Measurements from ENCODE around the gene FXYD3.
A peak's percentile ranks its signal among the peaks of the same experiment; 100 is the strongest.

Gene FXYD3

DNA sequence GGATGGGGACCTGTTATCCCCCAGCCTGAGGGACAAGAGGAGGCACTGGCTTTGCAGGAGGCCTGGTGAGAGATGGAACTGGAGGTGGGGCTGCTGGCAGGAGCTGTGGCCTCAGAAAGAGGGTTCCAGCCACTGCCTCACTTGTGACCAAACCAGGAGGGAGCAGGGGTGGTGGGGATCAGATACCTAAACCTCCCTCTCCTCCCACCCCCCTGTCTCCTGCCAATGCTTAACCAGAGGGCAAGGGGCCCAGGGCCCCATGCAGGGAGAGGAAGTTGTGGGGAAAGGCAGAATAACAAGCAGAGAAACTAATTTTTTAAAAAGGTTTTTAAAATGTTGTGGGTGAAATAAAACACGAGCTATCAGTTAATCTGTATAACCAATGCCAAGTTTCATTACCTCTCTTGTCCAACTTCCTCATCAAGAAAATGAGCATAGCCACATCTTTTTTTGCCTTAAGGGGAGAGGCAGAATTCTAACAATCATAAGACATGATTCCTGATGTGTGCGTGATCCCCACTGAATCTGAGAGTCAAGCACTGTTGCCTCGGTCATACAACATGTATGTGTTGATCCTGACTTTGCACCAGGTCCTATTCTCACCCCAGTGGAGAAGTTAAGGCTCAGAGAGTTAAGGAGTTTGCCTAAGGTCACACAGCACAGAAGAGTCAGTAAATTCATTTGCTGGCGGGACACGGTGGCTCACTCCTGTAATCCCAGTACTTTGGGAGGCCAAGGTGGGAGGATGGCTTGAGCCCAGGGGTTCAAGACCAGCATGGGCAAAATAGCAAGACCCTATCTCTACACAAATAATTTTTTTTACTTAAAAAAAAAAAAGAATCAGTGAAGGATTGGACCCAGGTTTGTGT lies 51.9 kb downstream of the FXYD3 start:
- ATAC-seq (ENCODE audit: low read depth) (no peak), DNase-seq (ENCODE audit: low spot score) (peak; percentile 17)
- peaks cover 10% of the 10 kb centered on the region for H3K4me1 ChIP-seq (ENCODE audit: insufficient read depth, poor library complexity, severe bottlenecking)
- no peaks in the 10 kb centered on the region for H3K27me3 ChIP-seq (ENCODE audit: insufficient read depth, poor library complexity, severe bottlenecking)
- TF ChIP-seq, protein P1, sequence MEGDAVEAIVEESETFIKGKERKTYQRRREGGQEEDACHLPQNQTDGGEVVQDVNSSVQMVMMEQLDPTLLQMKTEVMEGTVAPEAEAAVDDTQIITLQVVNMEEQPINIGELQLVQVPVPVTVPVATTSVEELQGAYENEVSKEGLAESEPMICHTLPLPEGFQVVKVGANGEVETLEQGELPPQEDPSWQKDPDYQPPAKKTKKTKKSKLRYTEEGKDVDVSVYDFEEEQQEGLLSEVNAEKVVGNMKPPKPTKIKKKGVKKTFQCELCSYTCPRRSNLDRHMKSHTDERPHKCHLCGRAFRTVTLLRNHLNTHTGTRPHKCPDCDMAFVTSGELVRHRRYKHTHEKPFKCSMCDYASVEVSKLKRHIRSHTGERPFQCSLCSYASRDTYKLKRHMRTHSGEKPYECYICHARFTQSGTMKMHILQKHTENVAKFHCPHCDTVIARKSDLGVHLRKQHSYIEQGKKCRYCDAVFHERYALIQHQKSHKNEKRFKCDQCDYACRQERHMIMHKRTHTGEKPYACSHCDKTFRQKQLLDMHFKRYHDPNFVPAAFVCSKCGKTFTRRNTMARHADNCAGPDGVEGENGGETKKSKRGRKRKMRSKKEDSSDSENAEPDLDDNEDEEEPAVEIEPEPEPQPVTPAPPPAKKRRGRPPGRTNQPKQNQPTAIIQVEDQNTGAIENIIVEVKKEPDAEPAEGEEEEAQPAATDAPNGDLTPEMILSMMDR (IDR thresholded peaks at IDR 0.05; ENCODE audit: poor library complexity, severe bottlenecking): no peak
- peaks cover 4% of the 10 kb centered on the region for H3K9me3 ChIP-seq (ENCODE audit: severe bottlenecking)
- no peak overlapping the region for H3K4me3 ChIP-seq (ENCODE audit: severe bottlenecking)
- H3K36me3 ChIP-seq (ENCODE audit: low read depth): peaks cover 49% of the 10 kb centered on the region
- H3K27ac ChIP-seq (ENCODE audit: poor library complexity, severe bottlenecking): no peak overlapping the region

DNA sequence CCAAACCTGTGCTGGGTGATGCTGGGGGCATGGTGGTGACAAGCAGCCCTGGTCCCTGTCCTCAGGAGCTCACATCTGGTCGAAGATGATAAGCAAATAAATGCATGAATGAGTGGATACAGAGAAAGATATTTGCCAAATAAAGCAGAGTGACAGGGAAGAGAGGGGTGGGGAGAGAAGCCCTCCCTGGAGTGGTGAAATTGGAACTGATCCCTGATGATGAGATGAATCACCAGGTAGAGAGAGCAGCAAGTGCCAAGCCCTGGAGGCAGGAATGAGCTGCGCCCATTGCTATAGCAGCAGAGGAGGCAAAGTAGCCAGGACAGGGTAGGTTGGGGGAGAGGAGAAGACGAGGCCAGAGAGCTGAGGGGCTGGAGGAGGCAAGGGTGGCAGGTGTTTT lies 52.6 kb downstream of the FXYD3 start:
- H3K36me3 ChIP-seq (ENCODE audit: low read depth): peaks cover 43% of the 10 kb centered on the region
- DNase-seq (ENCODE audit: low spot score) (peak; percentile 63), ATAC-seq (ENCODE audit: low read depth) (peak; percentile 87)
- H3K9me3 ChIP-seq (ENCODE audit: severe bottlenecking): peaks cover 2% of the 10 kb centered on the region
- H3K27me3 ChIP-seq (ENCODE audit: insufficient read depth, poor library complexity, severe bottlenecking): no peaks in the 10 kb centered on the region
- TF ChIP-seq, protein P1 (IDR thresholded peaks at IDR 0.05; ENCODE audit: poor library complexity, severe bottlenecking): no peak
- no peak overlapping the region for H3K27ac ChIP-seq (ENCODE audit: poor library complexity, severe bottlenecking)
- peaks cover 10% of the 10 kb centered on the region for H3K4me1 ChIP-seq (ENCODE audit: insufficient read depth, poor library complexity, severe bottlenecking)
- no peak overlapping the region for H3K4me3 ChIP-seq (ENCODE audit: severe bottlenecking)

DNA sequence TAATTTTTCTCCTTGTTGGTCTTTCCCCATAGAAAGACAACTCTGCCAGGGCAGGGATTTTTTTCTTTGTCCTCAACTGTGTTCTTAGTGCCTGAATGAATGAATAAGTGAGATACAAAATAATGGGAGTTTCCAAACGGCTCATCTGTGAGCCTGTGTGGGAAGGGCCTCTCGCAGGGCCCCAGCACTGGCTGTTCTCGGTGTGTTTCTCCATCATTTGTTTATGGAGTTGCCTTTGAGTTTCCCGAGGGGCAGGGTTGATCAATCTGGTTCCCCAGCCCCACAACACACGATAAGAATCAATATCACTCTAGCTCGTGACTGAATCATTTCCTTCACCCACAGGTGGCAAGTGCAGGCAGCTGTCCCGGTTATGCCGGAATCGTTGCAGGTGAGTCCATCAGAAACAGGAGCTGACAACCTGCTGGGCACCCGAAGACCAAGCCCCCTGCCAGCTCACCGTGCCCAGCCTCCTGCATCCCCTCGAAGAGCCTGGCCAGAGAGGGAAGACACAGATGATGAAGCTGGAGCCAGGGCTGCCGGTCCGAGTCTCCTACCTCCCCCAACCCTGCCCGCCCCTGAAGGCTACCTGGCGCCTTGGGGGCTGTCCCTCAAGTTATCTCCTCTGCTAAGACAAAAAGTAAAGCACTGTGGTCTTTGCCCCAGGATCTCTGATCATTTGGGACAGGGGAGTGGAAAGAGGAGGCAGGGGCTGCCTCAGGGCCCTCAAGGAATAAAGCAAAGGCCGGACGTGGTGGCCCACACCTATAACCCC lies 53.8 kb downstream of the FXYD3 start:
- Histone ChIP-seq H3K27me3 (ENCODE audit: insufficient read depth, poor library complexity, severe bottlenecking) (no peaks in the 10 kb centered on the region), H3K36me3 (ENCODE audit: low read depth) (peaks cover 32% of the 10 kb centered on the region), H3K4me1 (ENCODE audit: insufficient read depth, poor library complexity, severe bottlenecking) (peaks cover 10% of the 10 kb centered on the region), H3K4me3 (ENCODE audit: severe bottlenecking) (no peak overlapping the region), H3K27ac (ENCODE audit: poor library complexity, severe bottlenecking) (no peak overlapping the region), H3K9me3 (ENCODE audit: severe bottlenecking) (no peaks in the 10 kb centered on the region)
- DNase-seq (ENCODE audit: low spot score): peak; percentile 37
- TF ChIP-seq, protein P1 (IDR thresholded peaks at IDR 0.05; ENCODE audit: poor library complexity, severe bottlenecking): no peak
- ATAC-seq (ENCODE audit: low read depth): no peak

DNA sequence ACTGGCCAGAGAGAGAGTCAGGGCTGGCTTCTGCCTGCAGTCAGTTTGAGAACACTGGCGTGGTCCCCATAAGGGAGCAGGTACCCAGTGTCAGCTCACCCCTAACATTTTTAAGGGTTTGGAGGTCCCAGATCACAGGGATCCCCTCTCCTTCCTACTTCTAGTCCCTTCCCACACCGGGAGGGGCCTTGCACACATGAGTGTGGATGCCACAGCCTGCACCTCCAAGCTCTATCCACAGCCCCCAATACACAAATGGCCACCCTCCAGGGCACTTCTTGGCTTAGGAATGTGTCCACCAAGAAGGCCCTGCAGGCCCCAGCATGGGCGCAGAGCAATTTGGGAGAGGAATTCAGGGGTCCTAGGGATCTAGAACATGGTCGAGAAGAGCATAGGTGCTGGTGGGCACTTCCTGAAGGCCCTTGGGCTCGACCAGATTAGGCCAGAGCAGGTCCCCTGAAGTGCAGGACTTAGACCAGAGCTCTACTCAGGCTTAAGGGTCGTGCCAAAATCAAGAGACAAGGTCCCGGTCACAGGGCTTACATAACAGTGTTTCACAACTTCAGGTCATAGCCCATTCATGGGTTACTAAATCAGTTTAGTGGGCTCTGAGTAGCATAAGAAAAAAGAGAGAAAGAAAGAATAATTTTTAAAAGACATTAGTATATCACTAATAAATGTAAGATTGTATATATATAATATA lies 54.9 kb downstream of the FXYD3 start:
- TF ChIP-seq, protein P1 (IDR thresholded peaks at IDR 0.05; ENCODE audit: poor library complexity, severe bottlenecking): no peak
- no peak overlapping the region for H3K4me3 ChIP-seq (ENCODE audit: severe bottlenecking)
- no peaks in the 10 kb centered on the region for H3K27me3 ChIP-seq (ENCODE audit: insufficient read depth, poor library complexity, severe bottlenecking)
- no peaks in the 10 kb centered on the region for H3K9me3 ChIP-seq (ENCODE audit: severe bottlenecking)
- H3K36me3 ChIP-seq (ENCODE audit: low read depth): peaks cover 21% of the 10 kb centered on the region
- peaks cover 10% of the 10 kb centered on the region for H3K4me1 ChIP-seq (ENCODE audit: insufficient read depth, poor library complexity, severe bottlenecking)
- ATAC-seq (ENCODE audit: low read depth) (no peak), DNase-seq (ENCODE audit: low spot score) (peak; percentile 38)
- H3K27ac ChIP-seq (ENCODE audit: poor library complexity, severe bottlenecking): no peak overlapping the region

Measured in RWPE2 (cell line).